GM21619 (cell line): ENCODE results near the gene RNF157.
"Not testable (repeated sequence)": the region's sequence is repeated elsewhere in the genome, so short reads cannot be mapped to it uniquely, and the experiment has no call there.

ENCODE experiments used
- ATAC-seq: cut with Tn5 transposase; IDR thresholded peaks from one replicate; pipeline ENCODE4 v1.9.1; 2021; ENCODE audit not compliant: unreplicated experiment

RNF157 gene

DNA sequence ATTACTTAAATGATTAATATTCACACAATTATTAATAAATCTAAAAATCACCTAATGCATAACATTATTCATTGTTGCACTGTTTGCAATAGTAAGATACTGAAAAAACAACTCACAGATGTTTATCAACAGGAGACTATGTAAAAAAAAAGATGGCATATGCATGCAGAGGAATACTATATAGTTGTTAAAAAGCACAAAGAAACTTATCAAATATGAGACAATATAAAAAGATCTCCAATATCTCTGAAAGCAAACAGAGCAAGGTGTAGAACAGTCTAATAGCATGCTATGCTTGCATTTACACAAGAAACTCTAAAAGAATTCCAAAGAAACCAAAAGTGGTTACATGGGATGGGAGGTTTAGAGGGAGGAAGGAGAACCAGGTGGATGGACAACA is 3.7 kb downstream of the RNF157 start:
- ATAC-seq, result no peak

DNA sequence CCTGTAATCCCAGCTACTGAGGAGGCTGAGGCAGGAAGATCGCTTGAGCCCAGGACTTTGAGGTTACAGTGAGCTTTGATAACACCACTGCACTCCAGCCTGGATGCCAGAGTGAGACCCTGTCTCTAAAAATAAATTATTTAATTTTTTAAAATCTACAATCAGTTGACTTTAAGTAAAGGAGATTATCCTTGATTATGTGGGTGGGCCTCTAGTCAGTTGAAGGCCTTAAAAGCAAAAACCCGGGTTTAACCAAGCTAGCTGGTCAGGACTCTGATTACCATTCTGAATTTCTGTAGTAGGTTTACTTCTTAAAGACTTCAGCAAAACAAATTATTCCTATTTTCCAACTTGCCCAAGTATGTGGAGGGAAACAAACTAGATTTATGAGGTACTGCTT is 4.4 kb downstream of the RNF157 start:
- ATAC-seq, result no peak

DNA sequence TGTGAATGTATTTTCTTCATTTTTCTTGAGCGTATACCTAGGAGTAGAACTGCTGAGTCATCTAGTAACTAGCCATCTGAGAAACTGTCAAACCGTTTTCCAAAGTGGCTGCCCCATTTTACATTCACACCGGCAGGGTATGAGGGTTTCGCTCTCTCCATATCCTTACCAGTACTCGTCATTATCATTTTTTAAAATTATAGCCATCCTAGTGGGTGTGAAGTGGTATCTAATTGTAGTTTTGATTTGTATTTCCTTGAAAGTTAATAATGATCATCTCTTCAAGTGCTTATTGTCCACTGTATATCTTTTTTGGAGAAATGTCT is 6.0 kb downstream of the RNF157 start:
- ATAC-seq, result no peak

DNA sequence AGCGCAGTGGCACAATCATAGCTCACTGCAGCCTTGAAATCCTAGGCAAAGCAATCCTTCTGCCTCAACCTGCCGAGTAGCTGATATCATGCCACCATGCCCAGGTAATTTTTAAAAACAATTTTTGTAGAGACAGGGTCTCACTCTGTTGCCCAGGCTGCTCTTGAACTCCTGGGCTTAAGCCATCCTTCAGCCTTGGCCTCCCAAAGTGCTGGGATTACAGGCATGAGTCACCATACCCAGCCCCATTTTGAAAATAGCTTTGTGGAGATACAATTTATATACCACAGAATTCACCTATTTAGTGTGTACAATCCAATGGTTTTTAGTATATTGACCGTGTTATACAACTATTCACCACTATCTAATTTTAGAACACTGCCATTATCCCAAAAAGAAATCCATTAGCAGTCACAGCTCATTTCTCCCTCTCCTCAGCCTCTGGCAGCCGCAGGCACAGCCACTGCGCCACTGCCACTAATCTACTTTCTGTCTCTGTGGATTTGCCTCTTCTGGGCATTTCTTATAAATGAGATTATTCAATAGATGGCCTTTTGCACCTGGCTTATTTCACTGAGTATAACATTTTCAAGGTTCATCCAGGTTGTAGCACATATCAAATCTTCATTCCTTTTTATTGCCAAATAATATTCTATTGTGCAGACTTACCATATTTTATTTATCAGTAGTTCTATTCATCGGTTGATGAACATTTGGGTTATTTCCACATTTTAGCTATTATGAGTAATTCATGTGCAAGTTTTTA is 6.5 kb downstream of the RNF157 start:
- ATAC-seq, result no peak

- no peak for ATAC-seq
Measured at GRCh38 chr17:76232342-76232741, 8.0 kb downstream of the RNF157 start.

GRCh38 chr17:76226749-76227148 is 13.5 kb downstream of the RNF157 start:
- ATAC-seq, result not testable (repeated sequence)

GRCh38 chr17:76225373-76226086 is 14.8 kb downstream of the RNF157 start:
- not testable (repeated sequence) for ATAC-seq

DNA sequence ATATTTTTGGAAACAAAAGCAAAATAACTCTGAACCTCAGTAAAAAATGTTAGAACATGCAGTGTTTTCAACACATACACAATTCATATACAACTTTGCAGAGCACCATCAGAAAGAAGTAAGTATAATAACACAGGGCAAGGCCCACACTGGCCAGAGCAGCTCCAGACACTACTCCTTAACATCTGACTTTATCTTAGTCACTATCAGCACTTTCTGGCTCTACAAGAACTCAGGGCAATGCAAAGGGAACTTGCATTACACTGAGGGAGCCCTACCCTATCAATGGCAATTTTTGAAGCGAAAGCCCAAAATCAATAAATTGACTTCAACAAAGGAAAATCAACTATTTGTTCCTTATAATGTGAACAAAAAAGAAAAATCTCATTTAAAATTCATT is 16.5 kb downstream of the RNF157 start:
- ATAC-seq, result no peak

- no peak for ATAC-seq
Measured at GRCh38 chr17:76219670-76220383, 20.5 kb downstream of the RNF157 start.

GRCh38 chr17:76217081-76217480 is 23.2 kb downstream of the RNF157 start:
- ATAC-seq, result no peak

DNA sequence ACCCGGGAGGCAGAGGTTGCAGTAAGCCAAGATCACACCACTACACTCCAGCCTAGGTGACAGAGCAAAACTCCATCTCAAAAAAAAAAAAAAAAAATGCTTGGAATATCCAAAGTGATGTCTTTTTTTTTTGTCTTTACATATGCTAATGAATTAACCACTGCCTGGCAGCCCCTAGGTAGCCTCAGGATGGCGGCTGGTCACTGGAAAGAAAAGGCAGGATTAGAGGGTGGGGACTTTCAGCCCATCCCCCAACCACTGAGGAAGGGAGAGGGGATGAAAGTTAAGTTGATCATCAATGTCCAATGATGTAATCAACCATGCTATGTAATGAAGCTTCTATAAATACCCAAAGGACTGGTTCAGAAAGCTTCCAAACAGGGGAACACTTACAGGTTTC is 26.8 kb downstream of the RNF157 start:
- no peak for ATAC-seq

DNA sequence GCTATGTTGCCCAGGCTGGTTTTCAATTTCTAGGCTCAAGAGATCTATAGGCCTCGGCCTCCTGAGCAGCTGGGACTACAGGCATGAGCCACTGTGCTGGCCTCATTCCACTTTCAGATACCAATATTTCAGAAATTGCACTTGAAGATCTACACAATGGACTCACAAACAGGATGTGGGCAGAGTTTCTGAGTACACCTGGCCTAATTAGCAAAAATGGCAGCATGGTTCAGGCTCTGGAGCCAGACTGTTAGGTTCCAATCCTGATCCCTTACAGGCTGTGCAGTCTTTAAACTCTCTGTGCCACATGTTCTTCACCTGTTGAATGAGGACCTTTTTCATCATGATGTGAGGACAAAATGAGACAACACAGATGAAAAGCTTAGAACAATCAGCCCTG is 32.2 kb downstream of the RNF157 start:
- no peak for ATAC-seq

GRCh38 chr17:76207275-76208059 is 32.8 kb downstream of the RNF157 start:
- ATAC-seq, result no peak

GRCh38 chr17:76205542-76206144 is 34.6 kb downstream of the RNF157 start:
- ATAC-seq, result not testable (repeated sequence)

- ATAC-seq, result no peak
Measured at GRCh38 chr17:76204277-76204676, 36.0 kb downstream of the RNF157 start.

DNA sequence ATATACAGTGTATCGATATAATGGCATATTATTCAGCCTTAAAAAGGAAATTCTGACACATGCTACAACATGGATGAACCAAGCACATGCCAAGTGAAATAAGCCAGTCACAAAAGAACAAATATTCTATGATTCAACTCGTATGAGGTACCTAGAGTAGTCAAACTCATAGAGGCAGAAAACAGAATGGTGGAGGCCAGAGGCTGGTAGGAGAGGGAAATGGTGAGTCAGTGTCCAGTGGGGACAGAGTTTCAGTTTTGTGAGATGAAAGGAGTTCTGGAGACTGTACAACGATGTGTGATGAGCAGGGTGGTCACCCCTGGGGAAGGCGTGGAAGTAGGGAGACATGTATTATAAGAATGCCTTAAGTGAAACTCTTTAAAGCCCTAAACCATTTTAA is 39.9 kb downstream of the RNF157 start:
- ATAC-seq, result no peak

DNA sequence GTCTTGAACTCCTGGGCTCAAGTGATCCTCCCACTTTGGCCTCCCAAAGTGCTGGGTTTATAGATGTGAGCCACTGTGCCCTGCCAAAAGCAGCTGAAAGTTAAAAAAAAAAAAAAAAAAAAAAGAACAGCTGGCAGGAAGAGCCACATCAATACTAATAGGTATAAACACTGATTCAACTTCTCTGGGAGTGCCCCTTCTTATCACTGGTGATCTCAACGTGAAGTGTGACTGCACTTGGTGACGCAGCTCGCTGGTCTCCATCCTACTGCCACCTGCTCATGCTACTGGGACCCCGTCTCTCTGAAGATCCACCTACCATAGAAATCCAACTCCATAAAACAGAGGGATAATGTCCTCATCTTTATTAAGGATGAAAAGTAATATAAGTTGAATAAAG is 40.8 kb downstream of the RNF157 start:
- no peak for ATAC-seq

DNA sequence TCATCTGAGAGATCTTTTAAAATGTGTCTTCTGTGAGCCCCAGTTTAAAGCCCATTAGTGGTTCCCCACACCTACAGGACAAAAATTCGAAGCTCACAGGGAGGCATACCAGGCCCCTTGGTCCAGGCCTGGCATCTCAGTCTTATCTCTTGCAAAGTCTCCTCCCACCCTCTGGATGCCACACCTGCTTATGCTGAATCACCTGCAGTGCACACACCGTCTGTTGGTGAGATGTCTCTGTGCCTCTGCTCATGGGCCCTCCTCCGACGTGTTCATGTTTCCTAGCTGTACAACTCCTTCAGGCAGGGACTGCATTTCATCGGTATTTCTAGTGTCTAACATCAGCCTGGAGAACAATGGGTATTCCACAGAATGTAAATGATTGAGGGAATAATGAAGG is 41.6 kb downstream of the RNF157 start:
- ATAC-seq, result no peak

DNA sequence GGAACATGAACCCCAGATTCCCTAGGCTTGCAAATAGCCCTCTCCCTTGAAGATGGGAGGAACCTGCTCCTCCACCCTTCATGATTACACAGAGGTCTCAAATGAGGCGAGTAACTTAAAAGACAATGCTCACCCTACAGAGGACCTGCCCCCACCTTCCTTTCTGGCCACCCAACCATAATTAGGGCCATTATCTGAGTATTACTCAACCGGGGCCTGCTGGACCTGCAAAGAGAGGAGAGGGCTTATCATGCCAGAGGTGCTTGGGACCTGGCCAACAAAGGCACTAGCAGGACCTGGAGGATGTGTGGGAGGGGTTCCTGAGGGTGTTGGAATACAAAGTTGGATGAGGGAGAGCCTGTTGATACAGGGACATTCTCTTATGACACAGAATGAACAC is 42.4 kb downstream of the RNF157 start:
- no peak for ATAC-seq

- no peak for ATAC-seq
Measured at GRCh38 chr17:76196675-76197074, 43.6 kb downstream of the RNF157 start.
